ENCODE data around the gene NLRX1. TPM values are rescaled to one million over a fixed set of nuclear protein-coding genes. Genes with fewer than 3 reads are reported as not detected.

Gene NLRX1
- total RNA-seq, 1 donor from 2014 or later = 1.7 TPM

DNA sequence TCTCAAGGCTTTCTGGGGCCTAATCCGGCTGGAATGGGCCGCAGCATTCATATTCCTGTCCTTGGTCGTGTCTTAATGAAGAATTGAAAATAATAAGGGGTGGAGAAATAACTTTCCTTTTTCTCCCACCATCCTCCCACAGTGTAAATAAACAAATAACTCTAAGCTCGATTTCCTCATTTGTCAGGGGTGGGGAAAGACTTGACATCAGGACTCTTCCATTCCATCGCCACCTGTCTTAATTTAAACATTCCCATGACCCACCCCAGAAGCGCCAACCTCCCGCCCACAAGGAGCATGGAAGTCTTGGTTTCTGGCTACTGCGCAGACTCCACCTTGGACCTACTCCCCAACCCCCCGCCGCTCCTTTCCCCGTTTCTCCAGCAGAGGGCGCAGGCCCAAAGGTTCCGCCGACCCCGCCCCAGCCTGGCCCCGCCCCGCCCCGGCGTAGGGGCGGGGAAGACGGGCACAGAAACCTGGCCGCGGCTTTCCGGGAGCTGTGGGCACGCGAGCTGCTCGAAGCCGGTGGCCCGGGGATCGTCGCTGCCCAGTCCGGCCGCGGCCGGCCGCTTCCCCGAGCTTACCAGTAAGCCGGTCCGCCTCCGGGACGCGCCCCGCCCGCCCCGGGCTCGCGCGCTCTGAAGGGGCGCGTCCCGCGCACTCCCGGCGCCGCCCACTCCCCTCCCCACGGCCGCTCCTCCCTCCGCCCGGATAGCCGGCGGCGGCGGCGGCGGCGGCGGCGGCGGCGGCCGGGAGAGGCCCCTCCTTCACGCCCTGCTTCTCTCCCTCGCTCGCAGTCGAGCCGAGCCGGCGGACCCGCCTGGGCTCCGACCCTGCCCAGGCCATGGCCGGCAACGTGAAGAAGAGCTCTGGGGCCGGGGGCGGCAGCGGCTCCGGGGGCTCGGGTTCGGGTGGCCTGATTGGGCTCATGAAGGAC, 37.3 kb downstream of the NLRX1 start, which contains the start of gene CBL:
TSS of gene CBL (plus strand) at position 766 of the 937 bp plus-strand sequence. CDS start at position 845, 79 bp downstream.
- peaks cover 5% of the 10 kb centered on the region for H3K27me3 Mint-ChIP-seq (ENCODE audit: unreplicated experiment)
- H3K4me3 Mint-ChIP-seq (ENCODE audit: unreplicated experiment) = peak within 1 kb of the TSS; percentile 100
- H3K27ac Mint-ChIP-seq (ENCODE audit: unreplicated experiment) = peak within 1 kb of the TSS; percentile 96
- TF ChIP-seq, protein P1, sequence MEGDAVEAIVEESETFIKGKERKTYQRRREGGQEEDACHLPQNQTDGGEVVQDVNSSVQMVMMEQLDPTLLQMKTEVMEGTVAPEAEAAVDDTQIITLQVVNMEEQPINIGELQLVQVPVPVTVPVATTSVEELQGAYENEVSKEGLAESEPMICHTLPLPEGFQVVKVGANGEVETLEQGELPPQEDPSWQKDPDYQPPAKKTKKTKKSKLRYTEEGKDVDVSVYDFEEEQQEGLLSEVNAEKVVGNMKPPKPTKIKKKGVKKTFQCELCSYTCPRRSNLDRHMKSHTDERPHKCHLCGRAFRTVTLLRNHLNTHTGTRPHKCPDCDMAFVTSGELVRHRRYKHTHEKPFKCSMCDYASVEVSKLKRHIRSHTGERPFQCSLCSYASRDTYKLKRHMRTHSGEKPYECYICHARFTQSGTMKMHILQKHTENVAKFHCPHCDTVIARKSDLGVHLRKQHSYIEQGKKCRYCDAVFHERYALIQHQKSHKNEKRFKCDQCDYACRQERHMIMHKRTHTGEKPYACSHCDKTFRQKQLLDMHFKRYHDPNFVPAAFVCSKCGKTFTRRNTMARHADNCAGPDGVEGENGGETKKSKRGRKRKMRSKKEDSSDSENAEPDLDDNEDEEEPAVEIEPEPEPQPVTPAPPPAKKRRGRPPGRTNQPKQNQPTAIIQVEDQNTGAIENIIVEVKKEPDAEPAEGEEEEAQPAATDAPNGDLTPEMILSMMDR (IDR thresholded peaks at IDR 0.05; ENCODE audit: partially characterized antibody, unreplicated experiment) = peak; percentile 95
- peaks cover 4% of the 10 kb centered on the region for H3K4me1 Mint-ChIP-seq (ENCODE audit: low read depth, unreplicated experiment)
- H3K36me3 Mint-ChIP-seq (ENCODE audit: unreplicated experiment) = no peaks in the 10 kb centered on the region
- H3K9me3 Mint-ChIP-seq (ENCODE audit: unreplicated experiment) = peaks cover 4% of the 10 kb centered on the region
- DNase-seq = peak; percentile 99

DNA sequence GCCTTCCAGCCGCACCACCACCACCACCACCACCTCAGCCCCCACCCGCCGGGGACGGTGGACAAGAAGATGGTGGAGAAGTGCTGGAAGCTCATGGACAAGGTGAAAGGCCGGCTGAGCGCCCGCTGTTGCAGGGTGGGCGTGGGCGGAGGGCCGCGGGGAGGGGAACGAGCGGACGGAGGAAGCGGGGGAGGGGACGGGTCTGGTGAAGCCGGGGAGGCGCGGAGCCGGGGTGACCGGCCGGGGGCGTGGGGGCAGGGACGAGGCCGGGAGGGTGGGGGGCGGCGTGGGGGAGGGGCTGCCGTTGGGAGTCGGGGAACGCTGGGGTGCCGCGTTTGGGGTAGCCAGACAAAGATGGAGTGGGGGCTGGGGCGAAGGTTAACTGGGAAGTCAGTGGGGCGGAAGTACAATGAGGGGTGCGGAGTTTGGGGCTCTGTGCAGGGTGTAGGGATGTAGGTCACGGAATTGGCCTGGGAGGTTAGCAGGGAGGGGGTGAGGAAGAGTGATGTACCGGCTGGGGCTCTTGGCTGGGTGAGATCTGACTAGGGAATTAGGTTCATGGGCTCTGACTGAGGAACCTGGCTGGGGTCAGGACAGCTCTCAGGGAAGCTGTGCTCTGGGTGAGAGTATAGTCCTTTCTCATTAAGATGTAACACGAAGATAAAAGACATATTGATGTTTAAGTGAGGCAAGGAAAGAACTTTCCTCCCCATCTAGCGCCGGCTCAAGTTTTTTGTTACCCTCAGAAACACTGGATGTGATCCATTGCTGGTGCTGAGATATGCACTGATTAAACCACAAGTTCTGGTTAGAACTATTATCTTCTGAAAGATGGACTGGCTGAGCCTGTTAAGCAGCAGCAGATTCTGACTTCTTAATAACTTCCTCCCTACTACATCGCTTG, 38.2 kb downstream of the NLRX1 start:
- H3K4me3 Mint-ChIP-seq (ENCODE audit: unreplicated experiment) = peak overlapping the region; percentile 100
- peaks cover 4% of the 10 kb centered on the region for H3K9me3 Mint-ChIP-seq (ENCODE audit: unreplicated experiment)
- peaks cover 5% of the 10 kb centered on the region for H3K27me3 Mint-ChIP-seq (ENCODE audit: unreplicated experiment)
- peak; percentile 77 for DNase-seq
- H3K27ac Mint-ChIP-seq (ENCODE audit: unreplicated experiment) = peak overlapping the region; percentile 96
- H3K4me1 Mint-ChIP-seq (ENCODE audit: low read depth, unreplicated experiment) = peaks cover 4% of the 10 kb centered on the region
- TF ChIP-seq, protein P1 (IDR thresholded peaks at IDR 0.05; ENCODE audit: partially characterized antibody, unreplicated experiment) = no peak
- H3K36me3 Mint-ChIP-seq (ENCODE audit: unreplicated experiment) = no peaks in the 10 kb centered on the region

DNA sequence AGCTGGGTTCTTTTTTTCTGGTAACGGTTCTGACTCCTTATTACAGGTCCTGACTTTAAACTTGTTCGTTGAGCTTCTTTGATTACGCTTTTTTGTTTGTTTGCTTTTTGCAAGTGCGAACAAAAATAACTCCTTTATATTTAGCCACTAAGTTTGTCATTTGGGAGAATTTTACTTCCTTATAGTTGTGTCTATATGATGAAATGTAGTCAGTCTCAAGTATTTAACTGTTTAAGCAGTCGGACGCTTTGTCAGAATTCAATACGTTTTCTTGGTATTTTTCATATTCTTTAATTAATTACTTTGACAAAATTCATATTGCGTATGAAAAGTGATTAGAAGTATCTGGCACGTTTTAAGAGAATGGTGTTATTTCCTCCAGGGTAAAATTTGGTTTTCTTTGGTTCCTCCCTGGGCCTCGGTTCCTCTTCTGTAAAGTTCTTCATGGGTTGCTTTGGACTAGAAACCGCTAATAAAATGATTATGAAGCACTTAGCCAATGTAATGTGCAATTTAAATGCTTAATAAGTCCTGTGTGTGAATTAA, 39.0 kb downstream of the NLRX1 start:
- peaks cover 4% of the 10 kb centered on the region for H3K9me3 Mint-ChIP-seq (ENCODE audit: unreplicated experiment)
- H3K4me3 Mint-ChIP-seq (ENCODE audit: unreplicated experiment) = peak overlapping the region; percentile 100
- peaks cover 4% of the 10 kb centered on the region for H3K4me1 Mint-ChIP-seq (ENCODE audit: low read depth, unreplicated experiment)
- no peaks in the 10 kb centered on the region for H3K36me3 Mint-ChIP-seq (ENCODE audit: unreplicated experiment)
- no peak for DNase-seq
- H3K27ac Mint-ChIP-seq (ENCODE audit: unreplicated experiment) = peak overlapping the region; percentile 96
- peaks cover 5% of the 10 kb centered on the region for H3K27me3 Mint-ChIP-seq (ENCODE audit: unreplicated experiment)
- TF ChIP-seq, protein P1 (IDR thresholded peaks at IDR 0.05; ENCODE audit: partially characterized antibody, unreplicated experiment) = no peak

DNA sequence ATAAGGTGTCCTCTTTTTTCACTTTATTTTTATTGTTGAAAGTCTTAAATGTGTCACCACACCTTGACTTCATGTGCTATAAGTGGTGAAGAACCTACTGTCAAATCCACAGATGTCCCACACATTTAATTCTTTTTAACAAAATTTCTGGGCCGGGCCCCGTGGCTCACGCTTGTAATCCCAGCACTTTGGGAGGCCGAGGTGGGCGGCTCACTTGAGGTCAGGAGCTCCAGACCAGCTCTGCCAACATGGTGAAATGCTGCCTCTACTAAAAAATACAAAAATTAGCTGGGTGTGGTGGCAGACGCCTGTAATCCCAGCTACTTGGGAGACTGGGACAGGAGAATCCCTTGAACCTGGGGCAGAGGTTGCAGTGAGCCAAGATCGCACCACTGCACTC, 40.7 kb downstream of the NLRX1 start:
- Mint-ChIP-seq H3K4me3 (ENCODE audit: unreplicated experiment) (no peak overlapping the region), H3K4me1 (ENCODE audit: low read depth, unreplicated experiment) (peaks cover 4% of the 10 kb centered on the region), H3K27ac (ENCODE audit: unreplicated experiment) (no peak overlapping the region)

More for the DNA sequence above, 40.7 kb downstream of the NLRX1 start:
- TF ChIP-seq, protein P1 (IDR thresholded peaks at IDR 0.05; ENCODE audit: partially characterized antibody, unreplicated experiment) = no peak
- Mint-ChIP-seq H3K36me3 (ENCODE audit: unreplicated experiment) (no peaks in the 10 kb centered on the region), H3K27me3 (ENCODE audit: unreplicated experiment) (peaks cover 5% of the 10 kb centered on the region), H3K9me3 (ENCODE audit: unreplicated experiment) (peaks cover 4% of the 10 kb centered on the region)
- DNase-seq = no peak

Data from glutamatergic neuron (in vitro differentiated cells).